Measurements from ENCODE around the gene PHLDA1.
A peak's percentile ranks its signal among the peaks of the same experiment; 100 is the strongest.

Gene PHLDA1

DNA sequence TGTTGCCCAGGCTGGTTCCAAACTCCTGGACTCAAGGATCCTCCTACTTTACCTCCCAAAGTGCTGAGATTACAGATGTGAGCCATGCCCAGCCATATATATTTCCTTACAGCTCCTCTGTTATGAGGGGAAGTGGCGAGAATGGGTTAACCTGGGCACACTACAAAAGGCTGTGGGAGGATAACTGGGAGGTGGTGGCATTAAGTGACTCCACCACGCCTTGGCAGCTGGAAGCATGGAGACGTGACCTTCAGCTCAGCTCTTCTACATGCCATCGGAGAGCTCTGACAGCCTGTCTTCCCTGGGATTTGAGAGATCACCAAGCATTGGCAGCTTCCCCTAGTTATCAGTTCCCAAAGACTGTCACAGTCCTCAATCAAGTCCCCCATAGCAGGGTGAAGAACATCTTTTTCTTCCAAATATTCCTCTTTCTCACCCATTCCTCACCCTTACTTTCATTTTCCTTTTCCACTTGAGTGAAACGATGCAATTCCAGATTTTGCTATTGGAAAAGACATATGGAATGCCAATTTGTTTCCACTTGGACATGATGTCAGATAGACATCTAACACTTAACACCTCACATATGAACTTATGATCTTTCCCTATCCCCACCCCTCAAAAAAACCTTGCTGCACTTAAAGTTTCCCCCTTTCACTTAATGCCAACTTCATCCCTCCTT is 48.5 kb downstream of the PHLDA1 start:
- FAIRE-seq (no peak), DNase-seq (ENCODE audit: insufficient read length, low spot score) (no peak)
- TF ChIP-seq POLR2AphosphoS5 (IDR thresholded peaks at IDR 0.05; ENCODE audit: low read depth, low read length) (no peak), POU2F2 (IDR thresholded peaks at IDR 0.05; ENCODE audit: low read depth, low read length) (no peak), POLR2A (IDR thresholded peaks at IDR 0.05; ENCODE audit: low read depth, low read length) (no peak), SPI1 (IDR thresholded peaks at IDR 0.05; ENCODE audit: low read depth, low read length) (no peak), TAF1 (IDR thresholded peaks at IDR 0.05; ENCODE audit: low read depth, low read length) (no peak), PAX5 (IDR thresholded peaks at IDR 0.05; ENCODE audit: insufficient read depth, low read length, severe bottlenecking) (no peak)

DNA sequence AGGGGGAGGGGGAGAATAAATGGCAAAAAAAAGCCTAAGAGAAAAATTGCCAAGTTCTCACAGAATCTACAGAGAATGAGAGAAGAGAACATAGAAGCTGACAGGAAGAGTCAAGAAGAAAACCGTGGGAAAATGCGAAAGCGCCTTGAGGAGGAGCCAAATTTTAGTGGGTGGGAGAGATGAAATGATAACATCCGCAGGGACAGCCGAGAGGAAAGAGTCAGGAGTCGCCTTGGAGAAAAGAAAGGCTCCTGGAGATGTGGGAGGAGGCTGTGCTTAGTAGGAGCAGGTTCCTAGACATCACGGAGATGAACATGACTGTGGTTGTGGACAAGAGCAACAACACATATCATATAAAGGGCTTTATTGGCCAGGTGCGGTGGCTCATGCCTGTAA is 49.4 kb downstream of the PHLDA1 start:
- TF ChIP-seq POLR2AphosphoS5 (IDR thresholded peaks at IDR 0.05; ENCODE audit: low read depth, low read length): no peak
- TF ChIP-seq PAX5 (IDR thresholded peaks at IDR 0.05; ENCODE audit: insufficient read depth, low read length, severe bottlenecking): no peak
- no peak for TF ChIP-seq TAF1 (IDR thresholded peaks at IDR 0.05; ENCODE audit: low read depth, low read length)
- TF ChIP-seq POLR2A (IDR thresholded peaks at IDR 0.05; ENCODE audit: low read depth, low read length): no peak
- TF ChIP-seq POU2F2 (IDR thresholded peaks at IDR 0.05; ENCODE audit: low read depth, low read length): no peak
- no peak for TF ChIP-seq SPI1 (IDR thresholded peaks at IDR 0.05; ENCODE audit: low read depth, low read length)
- no peak for FAIRE-seq
- DNase-seq (ENCODE audit: insufficient read length, low spot score): no peak

DNA sequence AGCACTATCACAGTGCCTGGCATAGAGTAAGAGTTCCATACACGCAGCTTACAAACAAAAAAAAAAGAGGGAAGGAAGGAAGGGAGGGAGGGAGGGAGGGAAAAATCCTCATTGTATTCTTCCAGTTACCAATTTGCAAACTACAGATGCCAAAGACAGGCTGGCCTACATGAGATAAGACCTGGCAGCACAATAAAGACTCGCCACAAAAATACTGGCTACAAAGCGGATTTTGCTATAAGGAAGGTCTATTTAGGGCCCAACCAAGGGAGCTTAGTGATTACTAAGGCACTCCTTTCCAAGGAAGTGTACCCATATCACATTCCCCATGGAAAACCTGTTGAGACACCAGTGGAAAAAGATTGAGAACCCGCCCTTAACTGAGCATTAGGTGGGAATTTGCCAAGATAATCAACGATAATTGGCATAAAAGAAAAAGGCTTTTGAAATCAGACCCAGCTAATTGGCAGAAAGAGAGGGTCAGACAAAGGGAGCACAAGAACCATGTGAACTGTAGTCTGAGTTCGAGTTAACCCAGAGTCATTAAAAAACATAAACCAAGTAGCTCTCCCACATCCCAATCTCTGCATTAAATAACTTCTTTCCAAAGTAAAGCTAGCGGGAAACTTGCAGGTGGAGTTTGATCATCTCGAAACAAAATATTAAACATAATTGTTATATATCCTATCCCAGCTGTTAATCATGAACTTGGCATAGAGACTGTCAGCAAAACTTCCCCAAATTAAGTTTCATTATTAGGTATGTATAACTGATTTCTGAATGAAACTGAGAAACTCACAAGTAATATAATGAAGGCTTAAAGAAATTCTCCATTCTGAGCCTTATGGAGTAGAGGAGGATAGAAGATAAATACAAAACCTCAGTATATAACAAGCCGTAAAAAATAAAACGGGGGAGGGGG is 50.1 kb downstream of the PHLDA1 start:
- no peak for FAIRE-seq
- TF ChIP-seq POU2F2 (IDR thresholded peaks at IDR 0.05; ENCODE audit: low read depth, low read length): no peak
- no peak for TF ChIP-seq PAX5 (IDR thresholded peaks at IDR 0.05; ENCODE audit: insufficient read depth, low read length, severe bottlenecking)
- TF ChIP-seq POLR2A (IDR thresholded peaks at IDR 0.05; ENCODE audit: low read depth, low read length): no peak
- TF ChIP-seq POLR2AphosphoS5 (IDR thresholded peaks at IDR 0.05; ENCODE audit: low read depth, low read length): no peak
- TF ChIP-seq SPI1 (IDR thresholded peaks at IDR 0.05; ENCODE audit: low read depth, low read length): no peak
- TF ChIP-seq TAF1 (IDR thresholded peaks at IDR 0.05; ENCODE audit: low read depth, low read length): no peak
- DNase-seq (ENCODE audit: insufficient read length, low spot score): no peak

DNA sequence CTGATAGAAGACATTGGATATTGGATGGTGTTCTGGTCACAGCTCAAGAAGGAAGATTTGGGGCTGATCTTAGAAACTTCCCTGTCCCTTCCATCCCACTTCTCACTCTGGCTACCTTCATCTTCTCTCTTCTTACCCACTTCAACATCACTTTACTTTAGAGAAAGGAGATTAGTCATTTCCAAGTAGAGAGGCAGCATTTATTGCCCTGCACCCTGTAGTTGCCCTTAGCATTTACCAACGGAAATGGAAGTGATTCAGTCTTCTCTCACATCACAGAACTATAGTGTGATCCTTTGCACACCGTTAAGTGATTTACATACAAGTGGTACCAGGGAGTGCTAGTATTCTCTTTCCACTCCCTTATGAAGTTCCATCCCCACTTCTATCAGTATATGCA is 52.4 kb downstream of the PHLDA1 start:
- FAIRE-seq: peak; percentile 50
- TF ChIP-seq SPI1 (IDR thresholded peaks at IDR 0.05; ENCODE audit: low read depth, low read length) (no peak), POU2F2 (IDR thresholded peaks at IDR 0.05; ENCODE audit: low read depth, low read length) (no peak), PAX5 (IDR thresholded peaks at IDR 0.05; ENCODE audit: insufficient read depth, low read length, severe bottlenecking) (no peak), TAF1 (IDR thresholded peaks at IDR 0.05; ENCODE audit: low read depth, low read length) (no peak), POLR2AphosphoS5 (IDR thresholded peaks at IDR 0.05; ENCODE audit: low read depth, low read length) (no peak), POLR2A (IDR thresholded peaks at IDR 0.05; ENCODE audit: low read depth, low read length) (no peak)
- no peak for DNase-seq (ENCODE audit: insufficient read length, low spot score)

DNA sequence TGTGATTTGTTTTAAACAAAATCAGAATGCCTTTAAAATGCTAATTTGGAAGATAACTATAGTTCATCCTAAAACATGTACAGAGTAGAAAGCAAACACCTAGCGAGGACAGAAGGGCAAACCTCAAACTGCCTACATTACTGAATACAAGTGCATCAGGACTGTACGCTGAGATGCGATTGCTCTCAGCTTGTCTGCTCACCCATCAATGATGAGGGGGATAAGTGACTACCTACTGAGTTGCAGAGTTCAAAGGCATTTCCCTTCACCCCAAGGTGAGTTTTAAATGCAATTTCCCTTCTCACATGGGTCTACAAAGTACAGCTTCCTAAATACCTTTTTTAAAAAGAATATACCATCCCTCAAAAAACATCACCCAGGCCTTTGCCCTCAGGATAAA is 52.9 kb downstream of the PHLDA1 start:
- TF ChIP-seq PAX5 (IDR thresholded peaks at IDR 0.05; ENCODE audit: insufficient read depth, low read length, severe bottlenecking): no peak
- no peak for TF ChIP-seq TAF1 (IDR thresholded peaks at IDR 0.05; ENCODE audit: low read depth, low read length)
- TF ChIP-seq SPI1 (IDR thresholded peaks at IDR 0.05; ENCODE audit: low read depth, low read length): no peak
- TF ChIP-seq POLR2AphosphoS5 (IDR thresholded peaks at IDR 0.05; ENCODE audit: low read depth, low read length): no peak
- TF ChIP-seq POU2F2 (IDR thresholded peaks at IDR 0.05; ENCODE audit: low read depth, low read length): no peak
- TF ChIP-seq POLR2A (IDR thresholded peaks at IDR 0.05; ENCODE audit: low read depth, low read length): no peak
- FAIRE-seq (no peak), DNase-seq (ENCODE audit: insufficient read length, low spot score) (no peak)

DNA sequence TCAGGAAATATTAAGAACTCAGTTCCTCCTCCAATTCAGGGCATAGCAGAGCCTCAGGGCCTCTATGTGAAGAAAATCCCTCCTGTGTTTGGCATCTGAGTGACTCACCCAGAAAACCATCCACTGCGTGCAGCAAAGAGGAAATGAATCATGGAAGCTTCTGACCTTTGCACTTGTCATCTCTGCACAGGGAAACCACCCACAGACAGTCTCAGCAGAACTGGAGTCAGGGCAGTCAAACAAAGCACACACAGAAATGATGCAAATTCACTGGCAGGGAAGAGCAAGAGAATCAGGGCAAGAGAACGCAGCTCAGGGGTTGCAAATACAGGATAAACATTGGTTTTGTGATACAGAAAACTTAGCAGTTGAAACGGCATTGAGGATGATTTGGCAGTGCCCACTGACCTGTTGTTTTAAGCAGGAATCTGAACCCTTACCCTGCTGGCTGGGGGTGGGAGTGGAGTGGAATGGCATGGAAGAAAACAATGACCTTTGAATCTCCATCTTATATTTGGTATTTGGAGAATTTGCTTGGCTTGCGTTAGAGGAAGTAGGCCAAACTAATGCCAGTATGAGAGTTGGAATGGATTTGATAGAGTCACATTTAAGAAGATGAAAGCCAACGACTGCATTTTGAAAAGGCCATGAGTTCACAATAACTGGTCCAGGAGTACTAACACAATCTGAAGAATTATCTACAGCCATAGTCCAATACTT is 53.5 kb downstream of the PHLDA1 start:
- DNase-seq (ENCODE audit: insufficient read length, low spot score): peak; percentile 27
- TF ChIP-seq POU2F2 (IDR thresholded peaks at IDR 0.05; ENCODE audit: low read depth, low read length) (peak; percentile 96), POLR2AphosphoS5 (IDR thresholded peaks at IDR 0.05; ENCODE audit: low read depth, low read length) (no peak), TAF1 (IDR thresholded peaks at IDR 0.05; ENCODE audit: low read depth, low read length) (no peak), SPI1 (IDR thresholded peaks at IDR 0.05; ENCODE audit: low read depth, low read length) (peak; percentile 91), POLR2A (IDR thresholded peaks at IDR 0.05; ENCODE audit: low read depth, low read length) (no peak; the same call in 1 of the 2 replicates), PAX5 (IDR thresholded peaks at IDR 0.05; ENCODE audit: insufficient read depth, low read length, severe bottlenecking) (no peak)
- FAIRE-seq: peak; percentile 84

DNA sequence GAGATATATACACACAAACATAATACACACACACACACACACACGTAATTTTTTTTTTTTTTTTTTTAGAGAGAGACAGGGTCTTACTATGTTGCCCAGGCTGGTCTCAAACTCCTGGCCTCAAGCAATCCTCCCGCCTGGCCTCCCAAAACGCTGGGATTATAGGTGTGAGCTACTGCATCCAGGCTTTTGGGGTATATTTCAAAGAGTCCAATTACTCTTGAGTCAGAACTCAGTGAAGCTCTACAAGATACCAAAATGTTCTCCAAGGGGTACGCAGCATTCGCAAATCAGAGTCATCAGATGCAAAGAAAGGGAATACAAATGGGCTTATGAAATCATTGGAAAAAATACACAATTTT is 54.0 kb downstream of the PHLDA1 start:
- FAIRE-seq (no peak), DNase-seq (ENCODE audit: insufficient read length, low spot score) (no peak)
- no peak for TF ChIP-seq POU2F2 (IDR thresholded peaks at IDR 0.05; ENCODE audit: low read depth, low read length)
- TF ChIP-seq SPI1 (IDR thresholded peaks at IDR 0.05; ENCODE audit: low read depth, low read length): no peak
- TF ChIP-seq POLR2AphosphoS5 (IDR thresholded peaks at IDR 0.05; ENCODE audit: low read depth, low read length): no peak
- no peak; the same call in 1 of the 2 replicates for TF ChIP-seq POLR2A (IDR thresholded peaks at IDR 0.05; ENCODE audit: low read depth, low read length)
- TF ChIP-seq PAX5 (IDR thresholded peaks at IDR 0.05; ENCODE audit: insufficient read depth, low read length, severe bottlenecking): no peak
- TF ChIP-seq TAF1 (IDR thresholded peaks at IDR 0.05; ENCODE audit: low read depth, low read length): no peak

DNA sequence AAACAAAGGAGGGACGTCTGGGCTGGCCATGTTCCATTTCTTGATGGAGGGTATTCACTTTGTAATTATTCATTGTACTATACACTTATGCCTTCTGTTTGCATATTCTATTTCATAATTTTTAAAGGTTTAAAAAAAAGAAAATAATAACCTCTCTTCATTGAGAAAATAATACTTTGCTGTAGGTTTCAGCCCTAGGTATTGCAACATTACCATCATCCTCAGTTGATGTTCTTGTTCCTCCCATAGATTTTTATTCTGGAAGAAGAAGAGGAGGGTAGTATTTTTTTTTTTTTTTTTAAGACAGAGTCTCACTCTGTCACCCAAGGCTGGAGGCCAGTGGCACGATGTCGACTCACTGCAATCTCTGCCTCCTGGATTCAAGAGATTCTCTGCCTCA is 54.7 kb downstream of the PHLDA1 start:
- FAIRE-seq (no peak), DNase-seq (ENCODE audit: insufficient read length, low spot score) (no peak)
- no peak for TF ChIP-seq TAF1 (IDR thresholded peaks at IDR 0.05; ENCODE audit: low read depth, low read length)
- TF ChIP-seq POU2F2 (IDR thresholded peaks at IDR 0.05; ENCODE audit: low read depth, low read length): no peak
- TF ChIP-seq PAX5 (IDR thresholded peaks at IDR 0.05; ENCODE audit: insufficient read depth, low read length, severe bottlenecking): no peak

DNA sequence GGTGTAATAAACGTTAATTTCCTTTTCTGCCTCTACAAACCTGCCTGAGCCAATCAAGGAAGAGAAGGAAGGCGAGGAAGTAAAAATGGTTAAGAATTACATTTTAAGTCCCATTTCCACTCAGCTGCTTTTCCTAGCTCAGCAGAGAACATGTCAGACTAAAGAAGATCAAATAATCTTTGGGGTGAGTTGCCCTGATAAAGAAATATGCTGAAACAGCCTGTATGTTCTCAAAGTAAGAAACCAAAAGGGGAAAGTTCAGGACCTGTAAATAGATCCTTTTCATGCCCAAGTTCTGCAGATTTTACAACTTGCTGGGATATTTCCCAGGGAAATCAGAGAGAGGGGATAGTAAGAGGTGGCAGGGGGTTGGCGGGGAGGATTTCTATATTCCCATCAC is 55.5 kb downstream of the PHLDA1 start:
- DNase-seq (ENCODE audit: insufficient read length, low spot score): no peak
- TF ChIP-seq POLR2AphosphoS5 (IDR thresholded peaks at IDR 0.05; ENCODE audit: low read depth, low read length) (no peak), POU2F2 (IDR thresholded peaks at IDR 0.05; ENCODE audit: low read depth, low read length) (no peak), POLR2A (IDR thresholded peaks at IDR 0.05; ENCODE audit: low read depth, low read length) (no peak), TAF1 (IDR thresholded peaks at IDR 0.05; ENCODE audit: low read depth, low read length) (no peak), SPI1 (IDR thresholded peaks at IDR 0.05; ENCODE audit: low read depth, low read length) (no peak)
- FAIRE-seq: no peak
